LNCaP clone FGC (cell line): ENCODE data around the gene SLC35A3.

Source experiments
- DNase-seq: peaks from one replicate; pipeline ENCODE4 v3.0.0-alpha.2; 2011; ENCODE audit warnings: low read depth
- H3K4me3 ChIP-seq: 2 replicates; pipeline ENCODE4 v1.5.1; 2011; ENCODE audit warnings: mild to moderate bottlenecking, low read depth, low read length, control low read depth
- CTCF ChIP-seq: IDR thresholded peaks from 2 replicates; pipeline ENCODE4 v1.5.1; 2012; ENCODE audit warnings: mild to moderate bottlenecking; ENCODE audit not compliant: control insufficient read depth, insufficient read depth; ENCODE audit errors: extremely low read depth

The SLC35A3 gene

GRCh38 chr1:100028765-100029164 lies 59.0 kb downstream of the SLC35A3 start:
- DNase-seq = no peak
- no peak overlapping the region for H3K4me3 ChIP-seq
- TF ChIP-seq CTCF = no peak

- no peak overlapping the region for H3K4me3 ChIP-seq
- peak; percentile 42 for TF ChIP-seq CTCF
- no peak for DNase-seq
Observed at GRCh38 chr1:100034470-100034869, 64.7 kb downstream of the SLC35A3 start.

- no peak overlapping the region for H3K4me3 ChIP-seq
- DNase-seq = no peak
- TF ChIP-seq CTCF = no peak
Observed at GRCh38 chr1:100035214-100035613, 65.4 kb downstream of the SLC35A3 start.

- no peak for DNase-seq
- TF ChIP-seq CTCF = no peak
- H3K4me3 ChIP-seq = peak overlapping the region; percentile 85
Observed at GRCh38 chr1:100036718-100037655, 67.2 kb downstream of the SLC35A3 start.

- H3K4me3 ChIP-seq = peak overlapping the region; percentile 85
Observed at GRCh38 chr1:100037656-100037926, 67.8 kb downstream of the SLC35A3 start.

GRCh38 chr1:100037927-100038659 lies 68.3 kb downstream of the SLC35A3 start:
- peak; percentile 48 for DNase-seq
- TF ChIP-seq CTCF = no peak
- H3K4me3 ChIP-seq = peak overlapping the region; percentile 85

More at GRCh38 chr1:100037656-100037926, 67.8 kb downstream of the SLC35A3 start:
- DNase-seq = no peak
- no peak for TF ChIP-seq CTCF
